ENCODE data around the gene KLF14.

- TF ChIP-seq, protein P1, sequence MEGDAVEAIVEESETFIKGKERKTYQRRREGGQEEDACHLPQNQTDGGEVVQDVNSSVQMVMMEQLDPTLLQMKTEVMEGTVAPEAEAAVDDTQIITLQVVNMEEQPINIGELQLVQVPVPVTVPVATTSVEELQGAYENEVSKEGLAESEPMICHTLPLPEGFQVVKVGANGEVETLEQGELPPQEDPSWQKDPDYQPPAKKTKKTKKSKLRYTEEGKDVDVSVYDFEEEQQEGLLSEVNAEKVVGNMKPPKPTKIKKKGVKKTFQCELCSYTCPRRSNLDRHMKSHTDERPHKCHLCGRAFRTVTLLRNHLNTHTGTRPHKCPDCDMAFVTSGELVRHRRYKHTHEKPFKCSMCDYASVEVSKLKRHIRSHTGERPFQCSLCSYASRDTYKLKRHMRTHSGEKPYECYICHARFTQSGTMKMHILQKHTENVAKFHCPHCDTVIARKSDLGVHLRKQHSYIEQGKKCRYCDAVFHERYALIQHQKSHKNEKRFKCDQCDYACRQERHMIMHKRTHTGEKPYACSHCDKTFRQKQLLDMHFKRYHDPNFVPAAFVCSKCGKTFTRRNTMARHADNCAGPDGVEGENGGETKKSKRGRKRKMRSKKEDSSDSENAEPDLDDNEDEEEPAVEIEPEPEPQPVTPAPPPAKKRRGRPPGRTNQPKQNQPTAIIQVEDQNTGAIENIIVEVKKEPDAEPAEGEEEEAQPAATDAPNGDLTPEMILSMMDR (IDR thresholded peaks at IDR 0.05; ENCODE audit: insufficient read depth, low read depth, low read length), result no peak
- TF ChIP-seq EZH2 (IDR thresholded peaks at IDR 0.05; ENCODE audit: insufficient read depth, low read length), result no peak
Observed at GRCh38 chr7:130734815-130735716, 1.1 kb upstream of the KLF14 start.
